Erythroblast (primary cell): Measurements from ENCODE around the gene SPATA1.

Experiments used
- GATA1 ChIP-seq: IDR thresholded peaks from 2 replicates; pipeline ENCODE4 v1.6.1; 2011; ENCODE audit warnings: low read depth, mild to moderate bottlenecking, control low read depth, low read length, moderate library complexity
- POLR2A ChIP-seq: IDR thresholded peaks from 2 replicates; pipeline ENCODE4 v1.6.1; 2011; ENCODE audit warnings: mild to moderate bottlenecking, low read length

GRCh38 chr1:84571150-84571535 lies 65.0 kb downstream of the SPATA1 start:
- TF ChIP-seq POLR2A (no peak), GATA1 (no peak)
